GM13977 (cell line): ENCODE results near the gene CD28.

Experiments used
- DNase-seq: peaks from one replicate; pipeline ENCODE4 v3.0.0; 2012; ENCODE audit warnings: low spot score
- CTCF ChIP-seq: IDR thresholded peaks from 2 replicates; pipeline ENCODE4 v1.5.1; 2012; ENCODE audit warnings: mild to moderate bottlenecking, control low read depth; ENCODE audit not compliant: insufficient read depth; ENCODE audit errors: extremely low read depth, missing control alignments
- in situ Hi-C: fragments of 300-500 bp; cut with MboI; formaldehyde crosslinking; loops from one replicate; pipeline ENCODE4 v1.12.0; 2022; ENCODE audit warnings: low sequenced_read_pairs, low pct_unique_long_range_greater_than_20kb, mixed read lengths, inconsistent platforms; ENCODE audit not compliant: unreplicated experiment

Gene CD28

GRCh38 chr2:203673933-203674332 is 32.5 kb upstream of the CD28 start:
- peak; percentile 50 for DNase-seq
- in situ Hi-C loops = no loop called here
- TF ChIP-seq CTCF = no peak

- no peak for TF ChIP-seq CTCF
- no peak for DNase-seq
- in situ Hi-C loops = no loop called here
These were observed 31.4 kb upstream of the CD28 start for GRCh38 chr2:203675086-203675485.

- no peak for TF ChIP-seq CTCF
- in situ Hi-C loops = no loop called here
- no peak for DNase-seq
These were observed 27.5 kb upstream of the CD28 start for GRCh38 chr2:203678971-203679370.

- in situ Hi-C loops = no loop called here
- DNase-seq = no peak
- no peak for TF ChIP-seq CTCF
These were observed 27.0 kb upstream of the CD28 start for GRCh38 chr2:203679401-203679800.

- in situ Hi-C loops = no loop called here
- DNase-seq = no peak
- TF ChIP-seq CTCF = no peak
These were observed 24.5 kb upstream of the CD28 start for GRCh38 chr2:203681978-203682377.

- TF ChIP-seq CTCF = no peak
- no peak for DNase-seq
- in situ Hi-C loops = no loop called here
These were observed 23.7 kb upstream of the CD28 start for GRCh38 chr2:203682688-203683130.

GRCh38 chr2:203683421-203683820 is 23.0 kb upstream of the CD28 start:
- TF ChIP-seq CTCF = no peak
- in situ Hi-C loops = no loop called here
- no peak for DNase-seq
